Measurements from ENCODE around the gene SH3BGRL2. TPM values are rescaled to one million over a fixed set of nuclear protein-coding genes. Genes with fewer than 3 reads are reported as not detected.

SH3BGRL2 gene
- total and polyA plus RNA-seq, 2 of the 4 experiments (the other 2 are of a cell fraction) = 2.4 to 5.6 TPM

DNA sequence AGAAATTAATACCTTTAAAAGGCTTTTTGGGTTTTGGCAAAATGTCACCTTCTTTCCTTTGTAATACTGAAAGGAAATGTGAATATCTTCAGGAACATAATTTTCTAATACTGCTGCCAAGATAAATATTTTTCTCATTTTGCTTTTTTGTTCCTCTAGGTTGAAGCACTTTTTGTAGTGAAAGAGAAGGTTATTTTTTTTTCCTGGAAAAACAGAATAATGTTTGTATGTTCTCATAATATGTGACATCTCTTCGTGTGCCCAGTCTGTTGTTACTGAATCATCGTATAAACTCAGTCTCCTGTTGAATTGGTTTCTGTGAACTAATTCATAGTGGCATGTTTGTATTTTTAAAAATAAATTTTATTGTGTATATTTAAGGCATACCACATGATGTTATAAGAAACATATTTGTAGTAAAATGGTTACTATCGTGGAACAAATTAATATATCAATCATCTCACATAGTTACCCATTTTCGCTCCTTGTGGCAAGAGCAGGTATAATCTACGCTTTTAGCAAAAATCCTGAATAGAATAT lies 74.4 kb downstream of the SH3BGRL2 start:
- intact Hi-C loops (cut with micrococcal nuclease) (no loop called here), in situ Hi-C loops (cut with MboI; ENCODE audit: low sequenced_read_pairs) (no loop called here), dilution Hi-C loops (cut with HindIII; ENCODE audit: low sequenced_read_pairs, unreplicated experiment) (no loop called here)
- Histone ChIP-seq H3K9me3 (ENCODE audit: control insufficient read depth, insufficient read depth, low read length) (no peaks in the 10 kb centered on the region), H3K4ac (ENCODE audit: low read depth, low read length) (no peak overlapping the region), H3K36me3 (ENCODE audit: control insufficient read depth, insufficient read depth, low read length) (no peaks in the 10 kb centered on the region), H2BK15ac (ENCODE audit: low read depth, low read length) (no peak overlapping the region), H3K9me1 (ENCODE audit: insufficient read depth, low read length) (no peaks in the 10 kb centered on the region), H3K23ac (ENCODE audit: low read depth, low read length) (no peak overlapping the region), H3K4me2 (ENCODE audit: low read depth, low read length) (no peak overlapping the region), H4K5ac (ENCODE audit: low read depth, low read length) (no peak overlapping the region), H3K27ac (ENCODE audit: insufficient read depth, low read length) (no peak overlapping the region), H3K56ac (ENCODE audit: extremely low read depth, insufficient read depth, low read length) (no peak overlapping the region), H2BK120ac (ENCODE audit: low read depth, low read length) (no peak overlapping the region), H2AFZ (replicated peaks; ENCODE audit: low read length, poor library complexity) (no peak overlapping the region), H3K27me3 (ENCODE audit: control insufficient read depth, insufficient read depth, low read length) (no peaks in the 10 kb centered on the region), H2BK20ac (ENCODE audit: low read depth, low read length) (no peak overlapping the region), H3K14ac (replicated peaks; ENCODE audit: low read depth, low read length) (no peak overlapping the region), H4K20me1 (ENCODE audit: insufficient read depth, low read length) (no peaks in the 10 kb centered on the region), H3K79me1 (ENCODE audit: low read depth in 1 of 2, low read length in 2 of 2) (no peaks in the 10 kb centered on the region), H2BK5ac (ENCODE audit: low read depth, low read length, poor library complexity, severe bottlenecking) (no peak overlapping the region), H4K91ac (ENCODE audit: insufficient read depth, low read depth, low read length) (no peak overlapping the region), H4K8ac (ENCODE audit: low read depth in 2 of 2, low read length in 2 of 2) (no peak overlapping the region), H3K4me3 (ENCODE audit: insufficient read depth, low read depth, low read length) (no peak overlapping the region), H3K9ac (ENCODE audit: low read depth, low read length) (no peak overlapping the region), H2AK9ac (replicated peaks; ENCODE audit: low read depth, low read length, poor library complexity) (no peak overlapping the region), H2AK5ac (ENCODE audit: low read depth, low read length) (no peak overlapping the region), H3K18ac (ENCODE audit: low read depth, low read length) (no peak overlapping the region), H3K4me1 (ENCODE audit: control insufficient read depth, insufficient read depth, low read length) (no peaks in the 10 kb centered on the region)
- WGBS, 2 experiments (ENCODE audit: extremely low coverage in 2 of 2, insufficient read length in 1 of 2) = 100% methylated on average over 1 of the region's 5 CpGs; no CpG with 5 or more reads in 1 of the 2 experiments
- no TSS peak for BruUV-seq (replicated peaks)
- ATAC-seq (ENCODE audit: low read depth) = no peak
- TF ChIP-seq MXI1 (IDR thresholded peaks at IDR 0.05; ENCODE audit: borderline replicate concordance, low read depth, low read length) = no peak
- no peak for TF ChIP-seq MAFK (IDR thresholded peaks at IDR 0.05; ENCODE audit: low read depth, low read length)
- TF ChIP-seq SMC3 (IDR thresholded peaks at IDR 0.05; ENCODE audit: low read depth, low read length) = no peak
- no peak for TF ChIP-seq CEBPB (IDR thresholded peaks at IDR 0.05; ENCODE audit: low read depth, low read length)
- no peak for TF ChIP-seq POLR2A (IDR thresholded peaks at IDR 0.05; ENCODE audit: low read depth, low read length)
- TF ChIP-seq RFX5 (IDR thresholded peaks at IDR 0.05; ENCODE audit: low read depth, low read length) = no peak
- TF ChIP-seq FOS (IDR thresholded peaks at IDR 0.05; ENCODE audit: low read depth, low read length) = no peak
- ChIA-PET CTCF (no interaction called here), POLR2A (ENCODE audit: unreplicated experiment) (no interaction called here)
- no peak for DNase-seq

Measured in IMR-90 (cell line).